Loucy (cell line): ENCODE measurements around the gene TBC1D8.

Experiments
- H2AFZ ChIP-seq: fragments of 200-600 bp; sonication (generic); 2 replicates; pipeline ENCODE4 v1.6.0; 2016; ENCODE audit warnings: antibody characterized with exemption, mild to moderate bottlenecking, low read length, moderate library complexity
- H3F3A ChIP-seq: fragments of 200-600 bp; 2 replicates; pipeline ENCODE4 v1.6.0; 2016; ENCODE audit warnings: antibody characterized with exemption, low read depth, mild to moderate bottlenecking
- H3K27me3 ChIP-seq: fragments of 200-600 bp; sonication (generic); 2 replicates; pipeline ENCODE4 v1.6.1; 2014; ENCODE audit warnings: low read length, mild to moderate bottlenecking; ENCODE audit not compliant: insufficient read depth, poor library complexity, severe bottlenecking
- H3K36me3 ChIP-seq: fragments of 200-600 bp; sonication (generic); 2 replicates; pipeline ENCODE4 v1.6.1; 2016; ENCODE audit warnings: low read length; ENCODE audit not compliant: insufficient read depth
- H3K4me1 ChIP-seq: fragments of 200-600 bp; sonication (generic); 2 replicates; pipeline ENCODE4 v1.5.1; 2014; ENCODE audit warnings: low read length, mild to moderate bottlenecking; ENCODE audit not compliant: insufficient read depth, poor library complexity, severe bottlenecking
- H3K4me2 ChIP-seq: fragments of 200-600 bp; sonication (generic); 2 replicates; pipeline ENCODE4 v1.6.0; 2014; ENCODE audit warnings: antibody characterized with exemption, low read length, low read depth, mild to moderate bottlenecking; ENCODE audit not compliant: poor library complexity, severe bottlenecking
- H3K4me3 ChIP-seq: fragments of 200-600 bp; sonication (generic); 2 replicates; pipeline ENCODE4 v1.5.1; 2014; ENCODE audit warnings: low read length, mild to moderate bottlenecking, mixed read lengths; ENCODE audit not compliant: poor library complexity, severe bottlenecking
- H3K79me2 ChIP-seq: fragments of 200-600 bp; sonication (generic); 2 replicates; pipeline ENCODE4 v1.6.1; 2014; ENCODE audit warnings: low read length; ENCODE audit not compliant: insufficient read depth
- H3K9ac ChIP-seq: fragments of 200-600 bp; sonication (generic); 2 replicates; pipeline ENCODE4 v1.6.0; 2014; ENCODE audit warnings: mild to moderate bottlenecking, low read depth, low read length, moderate library complexity; ENCODE audit not compliant: poor library complexity, severe bottlenecking
- H3K9me2 ChIP-seq: fragments of 200-600 bp; sonication (generic); replicated peaks from 2 replicates; pipeline ENCODE4 v1.6.1; 2016; ENCODE audit warnings: low read depth, low read length, mixed read lengths
- H3K9me3 ChIP-seq: fragments of 200-600 bp; sonication (generic); 2 replicates; pipeline ENCODE4 v1.6.1; 2014; ENCODE audit warnings: mild to moderate bottlenecking, antibody characterized with exemption, low read length, low read depth; ENCODE audit not compliant: insufficient read depth
- H4K20me1 ChIP-seq: fragments of 200-600 bp; sonication (generic); 2 replicates; pipeline ENCODE4 v1.6.0; 2014; ENCODE audit warnings: antibody characterized with exemption, low read length, mild to moderate bottlenecking; ENCODE audit not compliant: insufficient read depth, poor library complexity, severe bottlenecking
- EZH2phosphoT487 ChIP-seq: fragments of 200-600 bp; IDR thresholded peaks from 2 replicates; pipeline ENCODE4 v1.6.1; 2018; ENCODE audit warnings: antibody characterized with exemption, mild to moderate bottlenecking, moderate library complexity, borderline replicate concordance
- TF ChIP-seq, protein P1 (sequence below): fragments of 200-600 bp; sonication (generic); conservative IDR thresholded peaks from 2 replicates; pipeline ENCODE4 v1.5.1; 2014; ENCODE audit warnings: mild to moderate bottlenecking, antibody characterized with exemption, low read length

Gene TBC1D8

GRCh38 chr2:101022221-101022620 lies 129.0 kb downstream of the TBC1D8 start:
- no peaks in the 10 kb centered on the region for H3K79me2 ChIP-seq
- no peaks in the 10 kb centered on the region for H3K9me3 ChIP-seq
- H3F3A ChIP-seq = no peaks in the 10 kb centered on the region
- no peaks in the 10 kb centered on the region for H4K20me1 ChIP-seq
- no peak overlapping the region for H3K4me3 ChIP-seq
- H3K36me3 ChIP-seq = no peaks in the 10 kb centered on the region
- no peak overlapping the region for H3K9ac ChIP-seq
- no peak overlapping the region for H2AFZ ChIP-seq
- no peaks in the 10 kb centered on the region for H3K4me1 ChIP-seq
- H3K27me3 ChIP-seq = no peaks in the 10 kb centered on the region
- TF ChIP-seq, protein P1, sequence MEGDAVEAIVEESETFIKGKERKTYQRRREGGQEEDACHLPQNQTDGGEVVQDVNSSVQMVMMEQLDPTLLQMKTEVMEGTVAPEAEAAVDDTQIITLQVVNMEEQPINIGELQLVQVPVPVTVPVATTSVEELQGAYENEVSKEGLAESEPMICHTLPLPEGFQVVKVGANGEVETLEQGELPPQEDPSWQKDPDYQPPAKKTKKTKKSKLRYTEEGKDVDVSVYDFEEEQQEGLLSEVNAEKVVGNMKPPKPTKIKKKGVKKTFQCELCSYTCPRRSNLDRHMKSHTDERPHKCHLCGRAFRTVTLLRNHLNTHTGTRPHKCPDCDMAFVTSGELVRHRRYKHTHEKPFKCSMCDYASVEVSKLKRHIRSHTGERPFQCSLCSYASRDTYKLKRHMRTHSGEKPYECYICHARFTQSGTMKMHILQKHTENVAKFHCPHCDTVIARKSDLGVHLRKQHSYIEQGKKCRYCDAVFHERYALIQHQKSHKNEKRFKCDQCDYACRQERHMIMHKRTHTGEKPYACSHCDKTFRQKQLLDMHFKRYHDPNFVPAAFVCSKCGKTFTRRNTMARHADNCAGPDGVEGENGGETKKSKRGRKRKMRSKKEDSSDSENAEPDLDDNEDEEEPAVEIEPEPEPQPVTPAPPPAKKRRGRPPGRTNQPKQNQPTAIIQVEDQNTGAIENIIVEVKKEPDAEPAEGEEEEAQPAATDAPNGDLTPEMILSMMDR = no peak
- no peak for TF ChIP-seq EZH2phosphoT487
- H3K9me2 ChIP-seq = no peaks in the 10 kb centered on the region
- no peak overlapping the region for H3K4me2 ChIP-seq

DNA sequence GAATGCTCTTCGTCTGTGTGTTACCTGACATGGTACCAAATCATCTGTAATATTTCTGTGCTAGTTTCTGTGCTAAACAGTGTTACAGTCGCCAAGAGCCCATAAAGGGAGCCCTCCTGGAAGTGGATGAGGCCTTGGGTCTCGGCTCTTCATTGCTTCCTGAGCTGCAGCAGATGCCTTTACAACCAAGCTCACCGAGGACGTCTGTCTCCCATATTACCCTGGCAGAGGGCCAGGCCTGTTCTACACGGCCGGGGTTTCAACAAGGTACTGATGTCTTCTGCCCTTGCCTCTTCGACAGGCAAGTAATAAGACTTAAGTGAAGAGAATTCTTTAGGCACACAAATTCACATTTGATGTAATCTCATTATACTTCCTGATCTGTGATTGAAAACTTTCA lies 132.2 kb downstream of the TBC1D8 start:
- no peaks in the 10 kb centered on the region for H3K36me3 ChIP-seq
- H3K9ac ChIP-seq = no peak overlapping the region
- no peak overlapping the region for H2AFZ ChIP-seq
- no peaks in the 10 kb centered on the region for H3K79me2 ChIP-seq
- H3K4me1 ChIP-seq = no peaks in the 10 kb centered on the region
- H4K20me1 ChIP-seq = no peaks in the 10 kb centered on the region
- no peaks in the 10 kb centered on the region for H3K27me3 ChIP-seq
- H3K4me3 ChIP-seq = no peak overlapping the region
- H3K9me2 ChIP-seq = no peaks in the 10 kb centered on the region
- H3F3A ChIP-seq = no peaks in the 10 kb centered on the region
- H3K9me3 ChIP-seq = no peaks in the 10 kb centered on the region
- TF ChIP-seq EZH2phosphoT487 = no peak
- TF ChIP-seq, protein P1 = no peak
- H3K4me2 ChIP-seq = no peak overlapping the region

DNA sequence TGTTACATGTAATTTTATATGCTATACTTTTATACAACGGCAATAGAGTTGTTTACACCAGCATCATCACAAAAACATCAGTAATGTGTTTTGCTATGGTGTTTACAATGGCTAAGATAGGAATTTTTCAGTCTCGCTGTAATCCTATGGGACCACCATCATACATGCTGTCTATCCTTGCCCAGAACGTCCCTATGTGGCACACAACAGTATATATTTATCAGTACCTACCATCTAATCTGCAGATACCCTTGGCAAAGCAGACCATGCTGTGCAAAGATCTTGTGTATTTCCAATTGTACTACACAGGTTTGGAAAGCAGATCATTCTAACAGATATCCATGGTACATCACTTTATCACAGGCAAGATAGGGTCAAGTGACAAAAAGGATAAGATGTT lies 133.8 kb downstream of the TBC1D8 start:
- H3K79me2 ChIP-seq = no peaks in the 10 kb centered on the region
- H3K4me3 ChIP-seq = no peak overlapping the region
- no peaks in the 10 kb centered on the region for H3K4me1 ChIP-seq
- no peaks in the 10 kb centered on the region for H3F3A ChIP-seq
- no peaks in the 10 kb centered on the region for H3K36me3 ChIP-seq
- H4K20me1 ChIP-seq = no peaks in the 10 kb centered on the region
- H3K27me3 ChIP-seq = no peaks in the 10 kb centered on the region
- no peaks in the 10 kb centered on the region for H3K9me3 ChIP-seq
- no peak overlapping the region for H3K9ac ChIP-seq
- no peak overlapping the region for H3K4me2 ChIP-seq
- H3K9me2 ChIP-seq = no peaks in the 10 kb centered on the region
- H2AFZ ChIP-seq = no peak overlapping the region
- no peak for TF ChIP-seq EZH2phosphoT487
- TF ChIP-seq, protein P1 = no peak
